Fibroblast of lung (primary cell): ENCODE data around the gene ALS2CL. TPM values are rescaled to one million over a fixed set of nuclear protein-coding genes. Genes with fewer than 3 reads are reported as not detected.
"Not testable (repeated sequence)": the region's sequence is repeated elsewhere in the genome, so short reads cannot be mapped to it uniquely, and the experiment has no call there.

Experiments
- DNase-seq, 2 donors: peaks; one replicate each; pipeline versions ENCODE4 v3.0.0 to v3.0.0-alpha.2; 2010; ENCODE audit warnings: low read depth in 2 of 2
- H2AFZ ChIP-seq: 2 replicates; pipeline ENCODE4 v1.5.1; 2012; ENCODE audit warnings: low read length, control low read depth, inconsistent platforms
- H3K27ac ChIP-seq: 2 replicates; pipeline ENCODE4 v1.5.1; 2011; ENCODE audit warnings: low read length, control low read depth; ENCODE audit not compliant: insufficient read depth
- H3K27me3 ChIP-seq: 2 replicates; pipeline ENCODE4 v1.5.1; 2011; ENCODE audit warnings: mild to moderate bottlenecking, low read length; ENCODE audit not compliant: control insufficient read depth, insufficient read depth
- H3K36me3 ChIP-seq: 2 replicates; pipeline ENCODE4 v1.5.1; 2011; ENCODE audit warnings: low read length; ENCODE audit not compliant: control insufficient read depth, insufficient read depth
- H3K4me1 ChIP-seq: 2 replicates; pipeline ENCODE4 v1.5.1; 2011; ENCODE audit warnings: low read length; ENCODE audit not compliant: control insufficient read depth, insufficient read depth; ENCODE audit errors: extremely low read depth
- H3K4me2 ChIP-seq: 2 replicates; pipeline ENCODE4 v1.5.1; 2011; ENCODE audit warnings: low read length, control low read depth; ENCODE audit not compliant: insufficient read depth; ENCODE audit errors: extremely low read depth
- H3K4me3 ChIP-seq, 4 experiments: fragments of 200-600 bp in 1 of 4; sonication (generic) in 1 of 4; replicated peaks in 1 of 4; 2 replicates each; pipeline ENCODE4 v1.5.1; 2011 to 2016; ENCODE audit warnings: low read length in 4 of 4, low read depth in 3 of 4, mild to moderate bottlenecking in 3 of 4, control low read depth in 2 of 4, inconsistent platforms in 1 of 4, mixed read lengths in 1 of 4; ENCODE audit not compliant: insufficient read depth in 1 of 4; ENCODE audit errors: control extremely low read depth in 1 of 4
- H3K79me2 ChIP-seq: 2 replicates; pipeline ENCODE4 v1.5.1; 2012; ENCODE audit warnings: mild to moderate bottlenecking, low read length, inconsistent platforms; ENCODE audit not compliant: control insufficient read depth, insufficient read depth
- H3K9ac ChIP-seq: 2 replicates; pipeline ENCODE4 v1.5.1; 2011; ENCODE audit warnings: mild to moderate bottlenecking, low read length, control low read depth; ENCODE audit not compliant: insufficient read depth
- H3K9me3 ChIP-seq: 2 replicates; pipeline ENCODE4 v1.5.1; 2012; ENCODE audit warnings: low read depth, low read length; ENCODE audit not compliant: control insufficient read depth, insufficient read depth
- H4K20me1 ChIP-seq: 2 replicates; pipeline ENCODE4 v1.5.1; 2011; ENCODE audit warnings: low read length; ENCODE audit not compliant: control insufficient read depth, insufficient read depth; ENCODE audit errors: extremely low read depth
- CTCF ChIP-seq, 2 donors: IDR thresholded peaks in 1 of 2; conservative IDR thresholded peaks in 1 of 2; 1 replicate in 1 of 2; 2 replicates in 1 of 2; pipeline ENCODE4 v1.5.1; 2011 to 2012; ENCODE audit warnings: low read length in 2 of 2, control low read depth in 1 of 2, inconsistent platforms in 1 of 2, low read depth in 1 of 2, mild to moderate bottlenecking in 1 of 2
- EZH2 ChIP-seq: IDR thresholded peaks from 2 replicates; pipeline ENCODE4 v1.5.1; 2012; ENCODE audit warnings: low read length, control low read depth, mild to moderate bottlenecking; ENCODE audit errors: missing control alignments
- polyA plus RNA-seq, 2 donors: library from polyadenylated mRNA; depleted of rRNA in 1 of 2; stranded (reverse) in 1 of 2; unstranded in 1 of 2; fragments of >200 nt; gene quantifications; 2 replicates each; pipeline ENCODE4 v1.2.1, GENCODE V29; 2011 to 2012; ENCODE audit warnings: missing spikeins in 1 of 2
- total RNA-seq: library from RNA; depleted of rRNA; stranded (reverse); fragments of >200 nt; gene quantifications from 2 replicates; pipeline ENCODE4 v1.2.1, GENCODE V29; 2014

ALS2CL gene
- total and polyA plus RNA-seq, 2 donors (not counting 1 experiment from before 2014, with no cell fraction given), result 4.4 to 19.7 TPM

DNA sequence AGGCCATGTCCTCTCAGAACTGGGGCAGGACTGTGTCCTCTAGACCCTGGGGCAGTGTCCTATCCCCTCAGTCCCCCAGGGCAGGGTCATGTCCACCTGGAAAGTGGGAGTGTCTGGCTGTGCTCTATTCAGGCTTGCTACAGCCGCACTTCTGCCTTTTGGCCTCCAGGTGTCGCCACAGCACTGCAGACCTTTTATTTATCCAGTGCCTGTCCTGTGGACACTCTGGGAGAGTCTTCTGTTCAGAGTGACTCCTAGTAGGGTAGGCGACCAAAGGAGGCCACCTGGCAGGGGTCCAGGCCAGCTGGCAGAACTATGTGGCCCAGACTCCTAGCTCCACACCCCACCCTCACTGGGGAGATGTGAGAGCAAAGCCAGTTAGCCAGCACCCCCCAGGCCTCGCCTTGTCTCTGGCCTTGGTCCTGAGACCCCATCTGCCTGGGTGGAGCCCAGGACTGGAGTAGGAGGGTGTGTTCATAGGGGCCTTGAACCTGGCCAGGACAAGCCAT is 11.6 kb upstream of the ALS2CL start:
- Histone ChIP-seq H3K4me1 (no peaks in the 10 kb centered on the region), H3K9me3 (no peaks in the 10 kb centered on the region), H3K9ac (no peak overlapping the region), H4K20me1 (no peaks in the 10 kb centered on the region), H3K27me3 (peaks cover 17% of the 10 kb centered on the region), H3K27ac (no peak overlapping the region), H2AFZ (no peak overlapping the region), H3K4me3 (no peak overlapping the region), H3K79me2 (no peaks in the 10 kb centered on the region), H3K36me3 (no peaks in the 10 kb centered on the region), H3K4me2 (no peak overlapping the region)
- no peak for TF ChIP-seq EZH2
- peak; percentile 88 to 95 for TF ChIP-seq CTCF (conservative IDR thresholded peaks at IDR 0.05 in 1 of 2, IDR thresholded peaks at IDR 0.05 in 1 of 2; ENCODE audit: low read depth in 1 of 2, low read length in 2 of 2)
- peak; percentile 40 to 67 for DNase-seq

DNA sequence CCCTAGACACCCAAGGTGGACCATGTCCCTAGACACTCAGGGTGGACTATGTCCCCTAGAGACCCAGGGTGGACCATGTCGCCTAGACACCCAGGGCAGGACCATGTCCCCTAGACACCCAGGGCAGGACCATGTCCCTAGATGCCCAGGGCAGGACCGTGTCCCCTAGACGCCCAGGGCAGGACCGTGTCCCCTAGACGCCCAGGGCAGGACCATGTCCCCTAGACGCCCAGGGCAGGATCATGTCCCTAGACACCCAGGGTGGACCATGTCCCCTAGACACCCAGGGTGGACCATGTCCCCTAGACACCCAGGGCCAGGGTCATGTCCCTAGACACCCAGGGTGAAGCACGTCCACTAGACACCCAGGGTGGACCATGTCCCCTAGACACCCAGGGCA is 10.9 kb upstream of the ALS2CL start:
- H3K27me3 ChIP-seq, result peaks cover 21% of the 10 kb centered on the region
- not testable (repeated sequence) for H3K4me3 ChIP-seq, H3K36me3 ChIP-seq, DNase-seq, H3K4me2 ChIP-seq, H3K9me3 ChIP-seq, H3K27ac ChIP-seq, H4K20me1 ChIP-seq, H3K4me1 ChIP-seq, H2AFZ ChIP-seq, H3K79me2 ChIP-seq, H3K9ac ChIP-seq

- Histone ChIP-seq H3K4me2 (no peak overlapping the region), H2AFZ (no peak overlapping the region), H3K27me3 (peaks cover 18% of the 10 kb centered on the region), H4K20me1 (peaks cover 1% of the 10 kb centered on the region), H3K36me3 (no peaks in the 10 kb centered on the region), H3K9ac (no peak overlapping the region), H3K4me1 (no peaks in the 10 kb centered on the region), H3K27ac (no peak overlapping the region), H3K4me3 (no peak overlapping the region), H3K9me3 (no peaks in the 10 kb centered on the region), H3K79me2 (no peaks in the 10 kb centered on the region)
- TF ChIP-seq EZH2 (no peak), CTCF (conservative IDR thresholded peaks at IDR 0.05 in 1 of 2, IDR thresholded peaks at IDR 0.05 in 1 of 2; ENCODE audit: low read depth in 1 of 2, low read length in 2 of 2) (no peak)
- no peak for DNase-seq
Observed at GRCh38 chr3:46703013-46703520, 9.6 kb upstream of the ALS2CL start.
